ENCODE measurements around the gene PISD.
"Not testable (repeated sequence)": the region's sequence is repeated elsewhere in the genome, so short reads cannot be mapped to it uniquely, and the experiment has no call there.

The PISD gene

DNA sequence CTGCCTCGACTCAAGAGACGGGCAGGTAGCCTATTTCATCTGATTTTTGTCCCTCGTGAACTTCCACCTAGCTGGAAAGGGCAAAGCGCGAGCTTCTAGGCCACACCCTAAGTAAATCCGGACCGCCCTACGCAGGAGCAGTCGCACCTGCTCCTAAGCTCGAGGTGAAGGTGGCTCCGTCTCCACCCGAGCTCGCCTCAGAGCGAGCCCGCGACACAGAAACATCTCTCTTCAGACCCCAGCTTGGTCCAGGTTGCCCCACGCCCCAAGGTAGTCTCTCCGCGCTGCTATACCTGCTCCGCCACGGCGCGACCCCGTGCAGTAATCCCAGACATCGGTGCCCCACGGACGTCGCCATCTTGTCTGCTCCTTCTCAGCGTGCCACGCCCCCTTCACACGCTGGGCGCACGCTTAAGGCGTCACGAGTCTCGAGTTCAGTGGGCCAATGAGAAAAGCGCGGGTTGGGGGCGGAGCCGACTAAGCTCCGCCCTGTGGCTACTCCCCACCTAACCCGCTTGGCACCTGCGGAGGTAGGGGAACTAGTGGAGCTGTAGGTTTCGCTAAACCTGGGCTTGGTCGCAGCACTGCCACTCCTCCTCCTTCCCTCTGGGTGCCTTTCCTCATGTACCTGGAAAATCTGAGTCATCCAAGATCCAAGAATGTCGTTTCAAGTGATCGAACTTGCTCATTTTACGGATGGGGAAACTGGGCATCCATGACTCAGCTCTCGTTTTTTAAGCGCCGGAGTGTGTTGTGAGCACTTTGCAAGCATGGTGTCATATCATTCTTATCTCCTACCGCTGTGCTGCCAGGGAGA lies at the start of gene PISD:
PISD (minus strand) TSS at position 365 of the 817 bp plus-strand sequence; CDS start at position 358, 7 bp downstream.
- H3K9me2 ChIP-seq (ENCODE audit: low read depth, low read length): no peaks in the 10 kb centered on the region
- no peaks in the 10 kb centered on the region for H3K27me3 ChIP-seq (ENCODE audit: insufficient read depth, low read length)
- H3K9ac ChIP-seq (ENCODE audit: low read length): peak within 1 kb of the TSS; percentile 73
- no peaks in the 10 kb centered on the region; the same call in 1 of the 2 replicates for H3K36me3 ChIP-seq (ENCODE audit: insufficient read depth, low read length)
- H3K79me2 ChIP-seq (ENCODE audit: insufficient read depth, low read length): peaks cover 43% of the 10 kb centered on the region
- H3K9me3 ChIP-seq (ENCODE audit: low read length): no peaks in the 10 kb centered on the region
- H2AFZ ChIP-seq (ENCODE audit: low read length): no peak within 1 kb of the TSS
- H3K4me3 ChIP-seq (ENCODE audit: low read depth, low read length, poor library complexity, severe bottlenecking): peak within 1 kb of the TSS; percentile 84
- peak within 1 kb of the TSS; percentile 82 for H3K27ac ChIP-seq (ENCODE audit: low read depth, low read length, poor library complexity, severe bottlenecking)
- peaks cover 34% of the 10 kb centered on the region for H3K4me1 ChIP-seq (ENCODE audit: insufficient read depth, low read length, severe bottlenecking)
- peak within 1 kb of the TSS; percentile 93 for H3K4me2 ChIP-seq (ENCODE audit: low read length)
- no peaks in the 10 kb centered on the region; the same call in 1 of the 2 replicates for H3F3A ChIP-seq (ENCODE audit: insufficient read depth, low read length)
- H4K20me1 ChIP-seq (ENCODE audit: insufficient read depth, low read length): no peaks in the 10 kb centered on the region
- TF ChIP-seq EZH2 (IDR thresholded peaks at IDR 0.05; ENCODE audit: borderline replicate concordance, low read length) (no peak), CTCF (IDR thresholded peaks at IDR 0.05; ENCODE audit: low read length) (no peak)

- H3K27ac ChIP-seq (ENCODE audit: low read depth, low read length, poor library complexity, severe bottlenecking); H3K9me3 ChIP-seq (ENCODE audit: low read length); H3K4me3 ChIP-seq (ENCODE audit: low read depth, low read length, poor library complexity, severe bottlenecking); H3F3A ChIP-seq (ENCODE audit: insufficient read depth, low read length); H3K79me2 ChIP-seq (ENCODE audit: insufficient read depth, low read length); H4K20me1 ChIP-seq (ENCODE audit: insufficient read depth, low read length); H3K4me2 ChIP-seq (ENCODE audit: low read length); H3K27me3 ChIP-seq (ENCODE audit: insufficient read depth, low read length); H2AFZ ChIP-seq (ENCODE audit: low read length); H3K9ac ChIP-seq (ENCODE audit: low read length); H3K9me2 ChIP-seq (ENCODE audit: low read depth, low read length); H3K4me1 ChIP-seq (ENCODE audit: insufficient read depth, low read length, severe bottlenecking): not testable (repeated sequence)
- peaks cover 68% of the 10 kb centered on the region for H3K36me3 ChIP-seq (ENCODE audit: insufficient read depth, low read length)
Observed at GRCh38 chr22:31711226-31711625, 49.2 kb upstream of the PISD start.

DNA sequence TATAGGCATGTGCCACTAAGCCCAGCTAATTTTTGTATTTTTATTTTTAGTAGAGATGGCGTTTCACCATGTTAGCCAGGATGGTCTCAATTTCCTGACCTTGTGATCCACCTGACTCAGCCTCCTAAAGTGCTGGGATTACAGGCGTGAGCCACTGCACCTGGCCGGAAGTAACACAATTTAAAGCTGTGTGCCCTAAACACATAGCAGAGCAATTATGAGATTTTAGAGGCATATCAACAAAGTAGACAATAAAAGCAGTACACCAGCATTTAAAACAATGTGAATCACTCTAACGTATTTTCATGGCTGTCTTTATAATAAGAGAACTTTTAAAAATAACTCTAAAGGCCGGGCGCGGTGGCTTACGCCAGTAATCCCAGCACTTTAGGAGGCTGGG lies 45.5 kb upstream of the PISD start:
- TF ChIP-seq EZH2 (IDR thresholded peaks at IDR 0.05; ENCODE audit: borderline replicate concordance, low read length) (no peak), CTCF (IDR thresholded peaks at IDR 0.05; ENCODE audit: low read length) (no peak)
- Histone ChIP-seq H3F3A (ENCODE audit: insufficient read depth, low read length) (no peaks in the 10 kb centered on the region), H3K9me2 (ENCODE audit: low read depth, low read length) (no peaks in the 10 kb centered on the region), H2AFZ (ENCODE audit: low read length) (no peak overlapping the region), H3K4me1 (ENCODE audit: insufficient read depth, low read length, severe bottlenecking) (no peaks in the 10 kb centered on the region), H3K4me3 (ENCODE audit: low read depth, low read length, poor library complexity, severe bottlenecking) (no peak overlapping the region), H4K20me1 (ENCODE audit: insufficient read depth, low read length) (no peaks in the 10 kb centered on the region), H3K27ac (ENCODE audit: low read depth, low read length, poor library complexity, severe bottlenecking) (no peak overlapping the region), H3K9ac (ENCODE audit: low read length) (no peak overlapping the region), H3K9me3 (ENCODE audit: low read length) (no peaks in the 10 kb centered on the region), H3K36me3 (ENCODE audit: insufficient read depth, low read length) (peaks cover 55% of the 10 kb centered on the region), H3K4me2 (ENCODE audit: low read length) (no peak overlapping the region), H3K79me2 (ENCODE audit: insufficient read depth, low read length) (no peaks in the 10 kb centered on the region), H3K27me3 (ENCODE audit: insufficient read depth, low read length) (no peaks in the 10 kb centered on the region)

DNA sequence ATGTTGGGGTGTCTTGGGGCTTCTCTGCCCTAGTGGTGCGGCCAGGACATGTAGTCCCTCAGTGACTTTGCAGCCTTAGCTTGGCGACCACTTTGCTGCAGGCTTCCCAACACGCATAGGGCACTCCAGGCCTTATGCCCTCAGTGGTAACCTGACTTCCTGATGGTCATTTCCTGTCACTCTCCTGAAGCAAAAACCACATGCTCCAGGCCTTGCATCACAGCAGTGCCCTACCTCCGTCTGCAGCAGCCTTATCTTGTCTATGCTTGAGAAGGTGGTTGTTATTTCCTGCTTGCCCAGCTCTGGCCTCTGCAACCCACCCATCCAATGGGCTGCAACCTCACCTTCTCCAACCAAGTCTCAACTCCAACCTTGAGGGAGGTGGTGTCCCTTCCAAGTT lies 33.4 kb upstream of the PISD start:
- H3K4me3 ChIP-seq (ENCODE audit: low read depth, low read length, poor library complexity, severe bottlenecking): no peak overlapping the region
- H4K20me1 ChIP-seq (ENCODE audit: insufficient read depth, low read length): no peaks in the 10 kb centered on the region
- H3K36me3 ChIP-seq (ENCODE audit: insufficient read depth, low read length): peaks cover 85% of the 10 kb centered on the region
- H2AFZ ChIP-seq (ENCODE audit: low read length): no peak overlapping the region
- TF ChIP-seq EZH2 (IDR thresholded peaks at IDR 0.05; ENCODE audit: borderline replicate concordance, low read length) (no peak), CTCF (IDR thresholded peaks at IDR 0.05; ENCODE audit: low read length) (no peak)
- no peak overlapping the region for H3K27ac ChIP-seq (ENCODE audit: low read depth, low read length, poor library complexity, severe bottlenecking)
- no peaks in the 10 kb centered on the region for H3K4me1 ChIP-seq (ENCODE audit: insufficient read depth, low read length, severe bottlenecking)
- H3K9me3 ChIP-seq (ENCODE audit: low read length): no peaks in the 10 kb centered on the region
- H3K27me3 ChIP-seq (ENCODE audit: insufficient read depth, low read length): no peaks in the 10 kb centered on the region
- no peak overlapping the region for H3K4me2 ChIP-seq (ENCODE audit: low read length)
- H3K9me2 ChIP-seq (ENCODE audit: low read depth, low read length): no peaks in the 10 kb centered on the region
- H3K79me2 ChIP-seq (ENCODE audit: insufficient read depth, low read length): no peaks in the 10 kb centered on the region
- H3K9ac ChIP-seq (ENCODE audit: low read length): no peak overlapping the region
- no peaks in the 10 kb centered on the region for H3F3A ChIP-seq (ENCODE audit: insufficient read depth, low read length)

DNA sequence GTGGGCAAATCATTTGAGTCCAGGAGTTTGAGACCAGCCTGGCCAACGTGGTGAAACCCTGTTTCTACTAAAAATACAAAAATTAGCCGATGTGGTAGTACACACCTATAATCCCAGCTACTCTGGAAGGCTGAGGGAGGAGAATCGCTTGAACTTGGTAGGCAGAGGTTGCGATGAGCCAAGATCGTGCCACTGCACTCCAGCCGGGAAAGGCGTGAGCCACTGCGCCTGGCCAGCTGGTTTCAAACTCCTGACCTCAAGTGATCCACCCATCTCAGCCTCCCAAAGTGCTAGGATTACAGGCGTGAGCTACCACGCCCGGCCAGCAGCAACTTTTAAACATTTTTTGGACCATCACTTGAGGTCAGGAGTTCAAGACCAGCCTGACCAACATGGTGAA lies 32.0 kb upstream of the PISD start:
- H3F3A ChIP-seq (ENCODE audit: insufficient read depth, low read length); H3K27ac ChIP-seq (ENCODE audit: low read depth, low read length, poor library complexity, severe bottlenecking); H3K27me3 ChIP-seq (ENCODE audit: insufficient read depth, low read length); H2AFZ ChIP-seq (ENCODE audit: low read length); H3K79me2 ChIP-seq (ENCODE audit: insufficient read depth, low read length); H4K20me1 ChIP-seq (ENCODE audit: insufficient read depth, low read length); H3K4me3 ChIP-seq (ENCODE audit: low read depth, low read length, poor library complexity, severe bottlenecking); H3K9ac ChIP-seq (ENCODE audit: low read length); H3K9me2 ChIP-seq (ENCODE audit: low read depth, low read length); H3K4me1 ChIP-seq (ENCODE audit: insufficient read depth, low read length, severe bottlenecking); H3K4me2 ChIP-seq (ENCODE audit: low read length); H3K9me3 ChIP-seq (ENCODE audit: low read length): not testable (repeated sequence)
- peaks cover 73% of the 10 kb centered on the region for H3K36me3 ChIP-seq (ENCODE audit: insufficient read depth, low read length)
